Epithelial cell of esophagus (primary cell): Measurements from ENCODE around the gene ANKS1B.

Experiments
- DNase-seq: peaks from one replicate; pipeline ENCODE4 v3.0.0; 2010; ENCODE audit warnings: low read depth
- H3K4me3 ChIP-seq: 2 replicates; pipeline ENCODE4 v1.5.1; 2011; ENCODE audit warnings: mild to moderate bottlenecking, low read length, control low read depth
- TF ChIP-seq, protein P1 (sequence below): IDR thresholded peaks from 2 replicates; pipeline ENCODE4 v1.5.1; 2011; ENCODE audit warnings: low read depth, mild to moderate bottlenecking, low read length, control low read depth, inconsistent platforms; ENCODE audit not compliant: insufficient read depth; ENCODE audit errors: missing control alignments

ANKS1B gene

DNA sequence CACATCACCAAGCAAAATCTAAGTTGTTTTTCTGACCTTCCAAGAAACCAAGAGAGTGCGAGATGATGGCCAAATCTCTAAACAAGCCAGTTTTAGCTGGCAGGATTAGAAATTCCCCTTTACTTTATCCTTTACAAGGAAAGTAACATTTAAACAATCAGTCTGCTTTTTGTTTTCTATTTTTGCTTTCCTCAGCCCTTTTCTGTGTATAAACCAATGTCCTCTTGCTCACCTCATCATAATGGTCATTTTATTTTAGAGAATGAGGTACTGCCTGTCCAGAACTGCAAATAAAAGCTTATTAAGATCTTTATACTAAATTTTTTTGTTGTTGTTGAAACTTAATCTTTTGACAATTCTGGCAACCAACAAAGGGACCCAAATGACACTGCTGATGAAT, 779.6 kb downstream of the ANKS1B start:
- TF ChIP-seq, protein P1, sequence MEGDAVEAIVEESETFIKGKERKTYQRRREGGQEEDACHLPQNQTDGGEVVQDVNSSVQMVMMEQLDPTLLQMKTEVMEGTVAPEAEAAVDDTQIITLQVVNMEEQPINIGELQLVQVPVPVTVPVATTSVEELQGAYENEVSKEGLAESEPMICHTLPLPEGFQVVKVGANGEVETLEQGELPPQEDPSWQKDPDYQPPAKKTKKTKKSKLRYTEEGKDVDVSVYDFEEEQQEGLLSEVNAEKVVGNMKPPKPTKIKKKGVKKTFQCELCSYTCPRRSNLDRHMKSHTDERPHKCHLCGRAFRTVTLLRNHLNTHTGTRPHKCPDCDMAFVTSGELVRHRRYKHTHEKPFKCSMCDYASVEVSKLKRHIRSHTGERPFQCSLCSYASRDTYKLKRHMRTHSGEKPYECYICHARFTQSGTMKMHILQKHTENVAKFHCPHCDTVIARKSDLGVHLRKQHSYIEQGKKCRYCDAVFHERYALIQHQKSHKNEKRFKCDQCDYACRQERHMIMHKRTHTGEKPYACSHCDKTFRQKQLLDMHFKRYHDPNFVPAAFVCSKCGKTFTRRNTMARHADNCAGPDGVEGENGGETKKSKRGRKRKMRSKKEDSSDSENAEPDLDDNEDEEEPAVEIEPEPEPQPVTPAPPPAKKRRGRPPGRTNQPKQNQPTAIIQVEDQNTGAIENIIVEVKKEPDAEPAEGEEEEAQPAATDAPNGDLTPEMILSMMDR: no peak
- no peak for DNase-seq
- no peak overlapping the region for H3K4me3 ChIP-seq

DNA sequence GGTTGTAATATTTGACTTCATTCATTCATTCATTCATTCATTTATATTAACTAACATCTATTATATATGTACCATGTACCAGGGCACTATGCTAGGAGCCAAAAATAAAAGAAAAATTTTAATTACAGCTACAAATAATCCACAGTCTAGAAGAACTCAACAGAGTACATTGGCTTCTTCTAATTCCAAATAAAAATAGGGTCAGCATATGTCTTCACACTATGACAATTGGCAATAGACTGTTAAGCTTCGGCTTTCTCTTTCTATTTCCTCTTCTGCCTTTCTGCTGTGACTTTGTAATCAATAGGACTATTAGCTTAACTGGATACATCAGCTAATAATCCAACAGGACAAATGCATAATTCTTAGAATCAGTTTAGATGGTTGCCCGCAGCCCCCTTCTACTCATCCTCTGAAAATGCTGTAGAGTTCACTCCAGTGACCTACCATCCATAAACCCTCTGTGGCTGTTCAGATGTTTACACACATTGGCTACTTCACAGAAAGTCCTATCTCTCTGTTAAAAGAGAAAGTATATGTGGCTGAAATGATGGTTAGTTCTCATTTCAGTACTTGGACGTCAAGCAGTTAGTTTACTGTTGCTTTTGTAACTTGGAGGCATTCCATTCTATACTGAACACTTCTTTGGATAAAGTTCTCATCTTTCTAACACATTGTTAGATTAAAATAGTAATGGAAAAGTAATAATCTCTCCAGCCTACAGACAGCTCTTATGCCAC, 782.7 kb downstream of the ANKS1B start:
- TF ChIP-seq, protein P1: no peak
- DNase-seq: no peak
- H3K4me3 ChIP-seq: no peak overlapping the region

DNA sequence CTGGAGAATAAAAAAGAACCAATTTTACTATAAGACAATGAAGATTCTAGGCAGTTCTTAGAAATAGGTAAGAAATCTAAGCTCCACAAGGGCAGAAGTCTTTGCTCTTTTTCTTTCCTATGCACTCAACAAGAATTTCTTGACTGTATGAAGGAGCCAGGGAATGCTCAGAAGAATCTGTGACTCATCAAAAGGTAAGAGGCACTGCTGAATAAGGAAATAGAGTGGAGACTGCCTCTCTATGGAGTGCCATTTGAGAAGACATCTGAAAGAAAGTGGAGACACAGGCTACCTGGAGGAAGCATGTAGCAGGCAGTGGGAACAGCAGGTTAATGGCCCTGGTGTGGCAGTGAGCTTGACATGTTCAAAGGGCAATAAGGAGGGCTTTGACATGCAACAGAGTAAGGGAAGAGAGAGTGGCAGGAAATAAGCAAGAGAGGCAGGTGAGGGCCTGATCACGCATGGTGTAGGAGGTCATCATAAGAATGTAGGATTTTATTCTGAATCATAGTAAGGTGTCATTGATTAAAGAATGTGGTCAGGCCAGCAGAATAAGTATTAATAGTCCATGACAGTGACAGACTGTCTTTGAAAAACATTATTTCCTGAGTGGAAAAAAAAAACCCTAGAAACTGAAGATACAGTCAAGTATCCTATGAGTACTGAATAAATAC, 783.9 kb downstream of the ANKS1B start:
- H3K4me3 ChIP-seq: no peak overlapping the region
- peak; percentile 54 for DNase-seq
- TF ChIP-seq, protein P1: no peak

DNA sequence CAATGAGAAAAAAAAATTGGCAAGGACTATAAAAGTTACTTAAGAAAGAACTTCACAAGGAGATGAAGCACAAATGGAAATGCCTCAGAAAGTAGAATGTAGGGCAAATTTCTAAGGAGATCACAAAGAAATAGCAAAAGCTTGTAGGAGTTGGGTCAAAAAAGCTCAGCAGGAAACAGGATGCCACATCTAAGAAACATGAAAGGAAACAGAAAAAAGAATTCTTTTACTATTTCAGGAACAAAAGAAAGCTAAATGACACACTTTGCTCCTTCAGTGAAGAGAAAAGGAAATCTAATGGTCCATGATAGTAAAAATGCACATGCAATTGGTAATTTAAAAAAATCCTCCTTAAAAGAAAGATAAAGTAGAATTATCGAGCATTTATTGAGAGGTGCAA, 789.3 kb downstream of the ANKS1B start:
- no peak overlapping the region for H3K4me3 ChIP-seq
- no peak for DNase-seq
- TF ChIP-seq, protein P1: no peak

DNA sequence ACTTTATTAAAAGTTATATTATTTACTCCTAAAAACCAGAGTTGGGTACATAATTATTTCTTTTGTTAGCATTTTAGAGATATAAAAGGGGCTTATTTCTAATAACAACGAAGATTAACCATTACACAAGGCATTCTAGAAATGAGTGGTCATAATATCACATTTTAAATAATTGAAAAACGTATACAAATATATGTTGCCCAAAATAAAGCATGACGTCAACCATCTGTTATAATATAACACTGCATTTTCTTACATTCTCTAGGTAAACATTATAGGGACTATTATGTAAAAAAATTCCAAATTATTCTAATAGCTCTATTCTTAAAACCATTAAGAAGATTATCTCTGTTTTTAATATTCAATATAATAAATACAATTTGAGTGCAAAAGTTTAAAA, 792.2 kb downstream of the ANKS1B start:
- TF ChIP-seq, protein P1: no peak
- no peak for DNase-seq
- H3K4me3 ChIP-seq: no peak overlapping the region

DNA sequence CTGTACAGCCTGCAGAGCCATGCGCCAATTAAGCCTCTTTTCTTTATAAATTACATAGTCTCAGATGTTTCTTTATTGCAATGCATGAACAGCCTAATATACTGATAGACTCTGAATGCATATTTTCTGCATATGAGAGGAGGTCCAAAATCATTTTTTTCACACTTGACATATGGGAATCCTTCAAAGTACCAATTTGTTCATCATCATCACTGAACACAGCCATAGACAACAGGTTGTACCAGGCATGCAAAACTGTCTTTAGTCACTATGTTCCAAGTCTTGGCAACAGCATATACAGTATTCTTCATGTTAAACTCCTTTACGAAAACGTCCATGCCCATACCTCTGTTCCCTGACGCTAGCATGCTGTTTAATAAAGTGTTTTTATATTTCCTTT, 807.9 kb downstream of the ANKS1B start:
- no peak overlapping the region for H3K4me3 ChIP-seq
- TF ChIP-seq, protein P1: no peak
- no peak for DNase-seq
